ENCODE measurements around the gene TRIM10.

The TRIM10 gene

DNA sequence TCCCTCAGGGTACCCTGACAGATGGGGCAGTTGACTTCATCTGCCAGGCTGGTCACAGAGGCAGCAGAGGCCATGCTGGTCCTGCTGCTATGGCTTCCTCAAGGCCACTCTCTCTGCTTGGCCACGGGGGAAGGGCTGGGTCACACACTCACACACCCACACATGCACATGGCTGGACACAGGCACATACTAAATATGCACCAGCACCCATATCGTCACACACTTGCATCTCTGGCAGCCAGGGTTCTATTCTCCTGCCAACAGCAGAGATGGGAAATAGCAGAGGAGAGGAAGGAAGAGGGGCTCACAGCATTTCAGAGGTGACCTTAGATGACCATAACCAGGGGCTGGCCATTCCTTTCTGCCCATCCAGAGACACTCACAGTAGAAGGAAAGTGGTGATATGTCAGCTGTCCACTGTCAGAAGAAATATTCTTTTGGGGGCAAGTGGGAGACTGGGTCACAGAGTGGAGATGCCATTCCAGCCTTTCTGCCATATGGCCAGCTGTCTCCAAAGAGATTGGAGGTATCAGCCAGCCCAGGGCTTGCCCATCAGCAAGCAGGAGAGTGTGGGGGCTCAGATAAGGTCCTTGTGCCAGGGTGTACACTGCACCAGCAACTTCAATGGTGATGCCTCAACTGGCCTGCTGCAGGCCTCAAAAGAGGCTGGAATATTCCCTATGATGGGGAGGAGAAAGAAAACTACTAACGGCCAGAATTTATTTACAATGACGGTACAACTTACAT lies at the start of gene TRIM10:
Gene TRIM10 (minus strand): TSS at position 427 of the 747 bp plus-strand sequence. CDS start 353 bp downstream, at position 74.
- DNase-seq: no peak

DNA sequence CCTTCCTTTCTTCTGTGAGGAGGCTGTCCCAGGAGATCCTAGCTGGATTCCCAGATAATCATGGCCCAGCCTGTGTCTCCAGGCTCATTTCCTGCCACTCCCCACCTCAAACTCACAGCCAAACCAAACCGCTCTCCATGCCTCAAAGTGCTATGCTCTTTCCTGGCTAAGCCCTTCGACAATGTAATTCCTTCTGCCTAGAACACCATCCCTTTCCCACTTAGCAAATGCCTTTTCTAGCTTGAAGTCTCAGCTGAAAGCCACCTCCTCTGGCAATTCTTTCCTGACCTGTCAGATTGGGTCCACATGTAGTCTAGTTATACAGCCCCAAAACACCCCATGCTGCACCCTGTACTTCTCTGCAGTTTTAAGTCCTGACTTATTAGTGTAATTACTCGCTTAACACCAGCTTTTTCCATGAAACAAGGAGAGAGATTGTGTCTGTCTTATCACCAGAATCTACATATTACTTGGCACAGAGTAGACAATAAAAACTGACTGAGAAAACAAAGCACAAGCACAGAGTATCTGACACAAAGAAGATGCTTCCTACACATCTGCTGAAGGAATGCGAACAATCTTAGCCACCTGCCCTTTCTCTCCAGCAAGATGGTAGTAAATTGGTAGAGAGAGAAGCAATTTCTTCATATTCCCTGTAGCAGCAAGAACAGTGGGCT lies 46.7 kb upstream of the TRIM10 start:
- DNase-seq: peak; percentile 56

DNA sequence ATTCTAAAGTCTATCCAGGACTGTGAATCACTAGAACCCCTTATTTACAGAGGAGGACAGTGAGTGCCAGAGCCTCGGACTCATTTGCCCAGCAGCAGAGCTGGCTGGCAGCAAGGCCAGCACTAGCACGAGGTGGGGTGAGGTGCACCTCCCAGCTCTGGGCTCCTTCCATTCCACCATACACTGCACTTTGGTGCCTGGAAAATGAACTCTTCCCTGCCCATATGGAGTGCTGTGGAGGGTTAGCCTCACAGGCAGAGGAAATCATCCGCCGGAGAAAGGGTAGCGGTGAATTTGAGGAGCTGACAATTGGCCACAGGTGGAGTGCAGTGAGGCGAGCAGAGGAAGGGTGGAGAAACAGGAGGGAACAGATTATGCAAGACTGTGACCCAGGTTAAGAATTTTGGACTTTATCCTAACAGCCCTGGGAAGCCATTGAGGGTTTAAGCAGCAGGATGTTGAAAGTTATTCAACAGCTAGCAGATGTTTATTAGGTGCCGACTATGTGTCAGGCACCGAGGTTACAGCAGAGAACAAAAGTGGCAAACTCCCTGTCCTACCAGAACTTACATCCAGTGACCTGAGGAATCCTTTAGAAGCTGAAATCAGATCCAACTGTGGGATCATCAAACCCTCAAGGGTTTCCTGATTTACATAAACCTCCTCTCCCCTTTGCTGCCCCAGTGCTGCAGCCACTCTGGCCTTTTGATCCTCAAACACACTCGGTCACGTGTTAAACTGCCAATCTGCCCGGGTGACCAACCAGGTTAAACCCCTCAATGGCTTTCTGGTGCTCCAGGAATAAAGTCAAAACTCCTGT lies 46.0 kb upstream of the TRIM10 start:
- no peak for DNase-seq

DNA sequence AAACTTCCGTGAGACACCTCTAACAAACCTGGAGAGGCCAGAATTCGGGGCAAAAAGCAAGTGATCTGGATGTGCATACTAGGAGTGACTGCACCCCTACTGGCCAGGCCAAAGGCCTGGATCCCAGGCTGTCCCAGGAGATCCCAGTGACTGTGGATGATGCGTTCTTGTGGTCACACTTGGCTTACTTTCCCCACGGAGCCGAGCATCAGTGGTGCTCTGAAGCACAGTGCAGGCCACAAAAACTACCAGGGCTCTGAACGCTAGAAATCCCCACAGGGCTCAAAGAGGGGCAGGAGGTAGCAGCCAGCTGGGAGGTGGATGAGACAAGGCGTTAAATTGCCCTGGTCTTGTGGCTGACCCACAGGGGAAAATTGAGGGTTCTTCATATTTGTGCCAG lies 45.1 kb upstream of the TRIM10 start:
- DNase-seq: no peak

GRCh38 chr6:30204116-30204515 lies 43.1 kb upstream of the TRIM10 start:
- no peak for DNase-seq

DNA sequence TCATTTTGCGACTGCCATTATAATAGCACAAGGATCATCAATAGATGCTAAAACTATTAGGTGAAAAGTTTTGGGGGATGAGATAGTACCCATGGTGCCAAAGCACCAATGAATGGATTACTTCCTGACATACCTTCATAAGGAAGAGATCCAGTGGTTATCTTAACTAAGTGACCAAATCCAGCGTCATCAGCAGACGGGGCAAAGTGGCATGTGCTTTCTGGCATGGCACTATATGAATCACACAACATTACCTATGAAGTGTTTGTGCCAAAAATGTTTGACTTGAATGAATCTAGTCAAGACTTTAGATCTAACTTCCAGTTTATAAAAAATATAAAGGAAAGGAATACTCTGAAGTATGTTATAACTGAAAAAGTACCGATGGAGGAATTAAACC lies 41.4 kb upstream of the TRIM10 start:
- DNase-seq: no peak

GRCh38 chr6:30200551-30201281 lies 39.7 kb upstream of the TRIM10 start:
- no peak for DNase-seq

DNA sequence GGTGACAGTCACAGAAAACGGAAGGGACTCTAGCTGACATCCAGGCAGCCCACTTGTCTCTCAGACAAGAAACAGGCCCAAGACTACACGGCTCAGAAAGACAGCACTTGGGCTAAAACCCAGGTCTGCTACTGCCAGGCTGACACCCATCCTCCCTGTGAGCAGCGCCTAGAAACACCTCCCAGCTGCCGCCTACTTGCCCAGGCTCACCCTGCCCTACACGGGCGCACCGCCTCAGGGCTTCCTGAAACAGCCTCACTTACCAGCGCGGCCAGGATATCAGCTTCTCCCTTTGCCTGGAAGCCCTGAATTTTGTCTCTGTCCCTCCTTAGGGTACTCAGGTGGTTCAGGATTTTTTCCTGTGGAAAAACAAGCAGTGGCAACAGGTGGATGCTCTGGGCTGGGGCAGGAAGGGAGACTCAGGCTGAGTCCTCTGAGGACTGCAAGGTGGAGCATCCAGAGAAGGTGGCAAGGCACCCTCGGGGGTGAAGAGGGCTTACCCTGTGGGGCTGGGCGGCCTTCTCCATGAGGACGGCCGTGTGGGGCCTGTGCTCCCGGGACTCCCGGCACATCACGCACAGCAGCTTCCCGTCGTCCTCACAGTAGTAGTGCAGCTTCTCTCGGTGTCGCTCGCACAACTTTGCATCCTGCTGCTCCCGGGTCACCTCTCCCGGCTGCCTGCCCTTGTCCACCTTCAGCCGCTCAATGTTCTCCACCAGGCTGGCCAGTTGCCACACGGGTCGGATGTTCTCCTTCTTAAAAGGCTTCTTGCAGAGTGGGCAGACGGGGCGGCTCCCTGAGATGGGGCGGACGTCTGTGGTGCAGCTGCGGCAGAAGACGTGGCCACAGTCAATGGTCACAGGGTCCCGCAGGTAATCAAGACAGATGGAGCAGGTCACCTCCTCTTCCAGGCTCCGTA lies 37.4 kb upstream of the TRIM10 start:
- no peak for DNase-seq

GRCh38 chr6:30196376-30196775 lies 35.4 kb upstream of the TRIM10 start:
- DNase-seq: no peak

DNA sequence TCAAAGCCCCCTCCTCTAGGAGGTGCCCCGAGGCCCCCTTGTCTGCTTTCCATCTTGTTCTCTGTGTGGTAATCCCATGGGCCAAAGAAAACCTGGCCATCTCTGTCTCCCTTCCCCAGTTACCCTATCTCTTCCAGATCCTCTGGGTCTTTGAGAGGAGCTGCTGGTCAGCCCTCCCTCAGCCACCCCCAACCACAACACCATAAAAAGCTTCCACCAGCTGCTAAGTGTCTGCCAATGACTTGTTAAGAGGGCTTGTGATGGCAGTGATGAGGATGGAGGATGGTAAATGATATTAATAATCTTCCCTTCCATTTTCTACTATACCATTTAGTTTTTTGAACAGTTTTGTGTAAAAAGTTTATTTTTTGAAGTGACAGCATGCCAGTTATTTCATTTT lies 34.9 kb upstream of the TRIM10 start:
- DNase-seq: no peak

DNA sequence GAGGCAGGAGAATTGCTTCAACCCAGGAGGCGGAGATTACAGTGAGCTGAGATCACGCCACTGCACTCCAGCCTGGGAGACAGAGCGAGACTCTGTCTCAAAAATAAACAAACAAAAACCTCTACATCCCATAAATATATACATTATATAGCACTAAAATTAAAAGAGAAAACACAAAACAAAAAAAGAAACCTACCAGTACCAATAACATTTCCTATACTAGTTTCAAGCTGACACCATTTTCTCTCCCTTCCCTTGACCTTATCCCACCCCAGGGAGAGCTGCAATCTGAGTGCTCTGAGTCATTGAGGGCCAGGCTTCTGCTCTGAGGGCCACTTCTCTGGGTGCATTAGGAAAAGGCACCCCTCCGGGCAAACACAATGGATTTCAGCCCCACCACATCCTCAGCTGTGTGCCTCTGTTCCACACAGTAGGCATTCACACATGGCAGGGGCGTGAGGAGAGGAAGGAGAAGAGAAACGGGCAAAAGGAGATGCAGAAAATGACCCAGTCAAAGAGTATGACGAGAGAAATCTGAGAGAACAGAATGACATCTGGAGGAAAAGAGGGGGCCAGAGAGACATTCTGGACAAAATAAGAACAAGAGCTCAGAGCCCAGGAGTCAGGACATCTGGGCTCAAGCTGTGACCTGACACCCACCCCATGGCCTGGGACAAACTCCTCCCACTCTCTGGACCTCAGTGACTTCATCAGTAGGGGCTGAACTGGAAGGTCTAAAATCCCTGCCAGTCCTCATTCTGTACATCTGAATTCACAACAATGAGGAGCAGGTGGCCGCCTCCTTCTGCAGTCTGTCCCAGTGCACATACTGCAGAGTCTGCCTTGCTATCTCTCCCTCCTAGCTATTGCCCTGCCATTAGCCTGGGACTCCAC lies 34.0 kb upstream of the TRIM10 start:
- DNase-seq: no peak

GRCh38 chr6:30192076-30192475 lies 31.1 kb upstream of the TRIM10 start:
- DNase-seq: no peak

DNA sequence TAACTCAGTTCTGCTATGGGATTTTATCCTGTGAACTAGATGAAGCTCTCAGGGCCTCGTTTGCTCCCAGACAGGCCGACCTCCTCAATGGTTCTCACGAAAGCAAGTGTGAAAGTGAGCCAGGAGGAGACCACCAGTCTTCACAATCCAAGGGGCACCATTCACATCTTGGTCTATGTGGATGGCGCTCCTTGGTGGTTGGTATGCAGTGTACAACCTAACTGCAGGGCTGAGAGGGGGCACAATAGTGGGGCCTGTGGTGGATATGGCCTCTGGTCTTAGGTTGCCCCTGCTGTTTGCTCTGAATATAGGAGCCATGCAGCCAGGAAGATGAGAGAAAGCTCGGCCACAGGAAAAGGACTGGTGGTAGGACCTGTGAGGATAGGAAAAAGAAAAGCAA lies 27.5 kb upstream of the TRIM10 start:
- DNase-seq: no peak

DNA sequence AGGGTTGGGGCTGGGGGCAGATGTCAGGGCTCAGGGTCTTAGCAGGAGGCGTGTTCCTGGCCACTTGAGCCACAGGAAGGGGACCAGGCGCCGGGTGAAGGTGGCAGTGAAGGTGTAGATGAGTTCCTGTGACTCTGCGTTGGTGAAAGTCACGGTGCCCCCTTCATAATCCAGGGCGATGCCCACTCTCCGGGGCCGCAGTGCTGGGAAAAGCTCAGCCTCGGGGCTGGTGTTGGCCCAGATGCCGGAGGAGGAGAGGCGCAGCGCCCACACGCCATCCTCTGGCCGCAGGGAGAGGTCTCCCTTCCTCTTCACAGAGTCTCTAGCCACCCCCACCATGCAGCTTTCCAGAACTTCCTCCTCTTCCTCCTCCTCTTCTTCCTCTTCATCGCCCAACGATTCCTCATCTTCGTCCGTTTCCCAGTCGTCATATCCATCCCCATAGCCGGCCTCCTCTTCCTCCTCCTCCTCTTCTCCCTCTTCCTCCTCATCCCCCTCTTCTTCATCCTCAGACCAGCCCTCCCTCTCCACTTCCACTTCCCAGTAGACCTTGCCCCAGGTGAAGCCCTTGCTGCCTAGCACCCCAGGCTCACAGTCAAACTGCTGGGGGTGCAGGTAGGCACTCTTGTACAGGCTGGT lies 25.0 kb upstream of the TRIM10 start:
- DNase-seq: no peak

DNA sequence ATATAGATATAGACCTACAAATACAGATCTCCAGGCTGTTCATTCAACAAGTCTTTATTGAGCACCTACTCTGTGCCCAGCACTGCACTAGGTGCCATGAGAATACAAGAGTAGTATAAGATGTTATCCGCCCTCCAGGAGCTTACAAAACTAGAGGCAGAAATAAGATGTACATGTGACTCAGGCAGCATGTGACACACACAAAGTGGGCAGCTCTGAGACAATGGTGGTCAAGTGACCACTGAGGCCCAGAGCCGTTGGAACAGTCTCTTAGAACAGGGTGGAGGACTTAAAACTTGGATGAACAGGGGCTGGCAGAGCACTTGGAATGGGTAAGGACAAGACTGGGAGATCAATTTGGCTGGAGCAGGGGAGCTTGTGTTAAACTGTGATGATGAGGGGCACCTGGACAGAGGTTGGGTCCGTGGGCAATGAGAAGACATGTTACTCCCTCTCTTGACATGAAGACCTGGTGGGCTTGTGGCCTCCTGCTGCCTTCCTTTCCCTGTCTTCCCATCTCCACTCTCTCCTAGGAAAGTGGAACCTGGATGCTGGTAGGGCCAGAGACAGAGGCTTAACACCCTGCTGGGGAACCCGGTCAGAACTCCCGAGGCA lies 23.5 kb upstream of the TRIM10 start:
- DNase-seq: no peak

DNA sequence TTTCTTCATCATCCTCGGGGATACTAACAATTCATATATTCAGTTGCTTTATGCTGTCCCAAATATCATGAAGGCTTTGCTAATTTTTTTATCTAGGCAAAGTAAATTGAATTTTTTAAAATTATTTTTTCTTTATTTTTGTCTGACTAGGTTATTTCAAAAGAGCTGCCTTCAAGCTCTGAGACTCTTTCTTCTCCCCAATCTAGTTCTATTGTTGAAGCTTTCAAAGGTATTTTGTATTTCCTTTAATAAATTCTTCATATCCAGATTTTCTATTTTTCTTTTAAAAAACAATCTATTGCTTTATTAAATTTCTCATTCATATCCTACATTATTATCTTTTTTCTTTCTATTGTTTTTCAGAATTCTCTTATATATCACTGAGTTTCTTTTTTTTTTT lies 19.1 kb upstream of the TRIM10 start:
- no peak for DNase-seq

GRCh38 chr6:30178837-30179236 lies 17.8 kb upstream of the TRIM10 start:
- no peak for DNase-seq

DNA sequence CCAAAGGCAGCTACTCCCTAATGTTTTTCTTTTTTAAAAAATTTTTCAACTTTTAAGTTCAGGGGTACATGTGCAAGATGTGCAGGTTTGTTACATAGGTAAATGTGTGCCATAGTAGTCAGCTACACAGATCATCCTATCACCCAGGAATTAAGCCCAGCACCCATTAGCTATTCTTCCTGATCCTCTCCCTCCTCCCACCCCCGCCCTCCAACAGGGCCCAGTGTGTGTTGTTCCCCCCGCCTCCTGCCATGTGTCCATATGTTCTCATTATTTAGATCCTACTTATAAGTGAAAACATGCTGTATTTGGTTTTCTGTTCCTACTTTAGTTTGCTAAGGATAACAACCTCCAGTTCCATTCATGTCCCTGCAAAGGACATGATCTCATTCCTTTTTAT lies 14.8 kb upstream of the TRIM10 start:
- no peak for DNase-seq

GRCh38 chr6:30172681-30173080 lies 11.7 kb upstream of the TRIM10 start:
- no peak for DNase-seq
